ENCODE measurements around the gene RFPL3. TPM values are rescaled to one million over a fixed set of nuclear protein-coding genes. Genes with fewer than 3 reads are reported as not detected.

The RFPL3 gene
- total and polyA plus RNA-seq, 10 of the 15 experiments (the other 5 are each of a cell fraction or from before 2014, with no cell fraction given) = not detected

- no peak for FAIRE-seq
- ChIA-PET SMC1A (ENCODE audit: uncharacterized antibody, unreplicated experiment) (no interaction called here), POLR2A (no interaction called here), CTCF (no interaction called here), RAD21 (ENCODE audit: unreplicated experiment) (no interaction called here)
- no peaks in the 10 kb centered on the region for H3K36me3 ChIP-seq (ENCODE audit: control insufficient read depth in 2 of 2, insufficient read depth in 2 of 2, low read length in 1 of 2)
- H2AFZ ChIP-seq (ENCODE audit: control insufficient read depth, low read depth, low read length) = no peak overlapping the region
- no peaks in the 10 kb centered on the region for H4K20me1 ChIP-seq (ENCODE audit: control insufficient read depth, insufficient read depth)
- in situ Hi-C loops (cut with MboI) (no loop called here), intact Hi-C loops (cut with micrococcal nuclease; ENCODE audit: unreplicated experiment) (no loop called here)
- no peak overlapping the region for H3K27ac ChIP-seq (ENCODE audit: control insufficient read depth, insufficient read depth)
- H3K79me2 ChIP-seq (ENCODE audit: control insufficient read depth, insufficient read depth, low read length) = no peaks in the 10 kb centered on the region
- no peaks in the 10 kb centered on the region for H3K27me3 ChIP-seq (replicated peaks in 1 of 2; ENCODE audit: control insufficient read depth in 2 of 2, insufficient read depth in 2 of 2, low read length in 1 of 2)
- no peak for DNase-seq (ENCODE audit: low read depth, low spot score)
- no peaks in the 10 kb centered on the region for H3K9me3 ChIP-seq (replicated peaks; ENCODE audit: control insufficient read depth, insufficient read depth, low read length)
- BruUV-seq (replicated peaks) = no TSS peak
- no peak for ATAC-seq
- H3K4me3 ChIP-seq = no peak overlapping the region
- no peak overlapping the region for H3K9ac ChIP-seq (ENCODE audit: control insufficient read depth, insufficient read depth, low read length)
- no peak overlapping the region for H3K4me2 ChIP-seq (ENCODE audit: control insufficient read depth, insufficient read depth)
- H3K4me1 ChIP-seq (ENCODE audit: control insufficient read depth, insufficient read depth, low read length) = no peaks in the 10 kb centered on the region
- 30% methylated on average over 15 of the region's 15 CpGs for WGBS (ENCODE audit: insufficient coverage, insufficient replicate concordance, low lambda C conversion rate, missing lambda C conversion rate)
- TF ChIP-seq IRF4 (IDR thresholded peaks at IDR 0.05; ENCODE audit: low read depth, low read length) (no peak), REST (IDR thresholded peaks at IDR 0.05; ENCODE audit: low read depth, low read length) (no peak), NR2C1 (IDR thresholded peaks at IDR 0.05) (no peak), CTCF (IDR thresholded peaks at IDR 0.05 in 2 of 3, conservative IDR thresholded peaks at IDR 0.05 in 1 of 3; ENCODE audit: control insufficient read depth in 2 of 3, extremely low read depth in 1 of 3, insufficient read depth in 1 of 3, low read depth in 3 of 3, low read length in 3 of 3) (no peak), RUNX3 (IDR thresholded peaks at IDR 0.05; ENCODE audit: low read length) (no peak), MEF2A (IDR thresholded peaks at IDR 0.05; ENCODE audit: insufficient read depth, low read depth, low read length) (no peak), CHD2 (IDR thresholded peaks at IDR 0.05; ENCODE audit: borderline replicate concordance, low read depth, low read length) (no peak), ATF7 (IDR thresholded peaks at IDR 0.05; ENCODE audit: low read depth) (no peak), ATF2 (IDR thresholded peaks at IDR 0.05; ENCODE audit: low read length) (no peak), SMAD5 (IDR thresholded peaks at IDR 0.05; ENCODE audit: low read depth) (no peak), STAT1 (conservative IDR thresholded peaks at IDR 0.05) (no peak), CHD1 (IDR thresholded peaks at IDR 0.05; ENCODE audit: low read depth, low read length) (no peak), CEBPZ (IDR thresholded peaks at IDR 0.05; ENCODE audit: low read depth, low read length) (no peak), ZNF217 (IDR thresholded peaks at IDR 0.05) (no peak)
Observed at GRCh38 chr22:32331918-32332725, 25.5 kb upstream of the RFPL3 start.

Measured in GM12878 (cell line).